HG03457 (cell line): Measurements from ENCODE around the gene MRPL28.
"Not testable (repeated sequence)": the region's sequence is repeated elsewhere in the genome, so short reads cannot be mapped to it uniquely, and the experiment has no call there.

Source experiments
- ATAC-seq: cut with Tn5 transposase; IDR thresholded peaks from one replicate; pipeline ENCODE4 v1.9.1; 2021; ENCODE audit warnings: moderate number of reproducible peaks; ENCODE audit not compliant: unreplicated experiment

Gene MRPL28

DNA sequence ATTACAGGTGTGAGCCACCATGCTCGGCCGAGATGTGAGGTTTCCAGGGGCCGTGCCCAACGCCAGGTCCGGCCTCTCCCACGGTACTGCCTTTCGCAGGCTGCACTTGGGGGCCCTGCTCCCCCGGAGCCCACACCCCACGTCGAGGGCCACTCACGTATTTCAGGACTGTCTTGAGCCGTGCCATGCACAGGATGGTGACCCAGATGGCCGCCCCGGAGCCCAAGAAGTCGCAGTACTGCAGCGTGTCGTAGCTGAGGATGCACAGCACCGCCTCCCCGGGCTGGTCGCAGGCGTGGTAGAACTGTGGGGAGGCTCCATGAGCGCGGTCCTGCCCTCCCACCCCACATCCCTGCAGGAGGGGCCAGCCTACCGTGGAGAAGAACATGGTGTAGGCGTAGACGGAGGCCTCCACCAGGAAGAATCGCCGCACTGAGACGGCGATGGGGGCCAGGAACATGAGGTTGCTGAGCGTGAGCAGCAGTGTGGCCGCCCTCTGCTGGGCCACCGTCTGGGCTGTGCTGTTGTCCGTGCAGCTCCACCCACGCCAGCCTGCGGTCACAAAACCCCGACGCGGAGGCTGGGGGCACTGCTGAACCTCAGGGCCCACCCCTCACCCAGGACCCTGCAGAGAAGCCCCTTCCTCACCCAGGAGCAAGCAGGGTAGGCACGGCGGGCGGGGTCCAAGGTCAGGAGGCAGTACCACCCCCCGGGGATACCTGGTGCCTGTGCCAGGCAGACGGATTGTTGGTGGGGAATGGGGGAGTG lies 3.7 kb upstream of the MRPL28 start:
- no peak for ATAC-seq

DNA sequence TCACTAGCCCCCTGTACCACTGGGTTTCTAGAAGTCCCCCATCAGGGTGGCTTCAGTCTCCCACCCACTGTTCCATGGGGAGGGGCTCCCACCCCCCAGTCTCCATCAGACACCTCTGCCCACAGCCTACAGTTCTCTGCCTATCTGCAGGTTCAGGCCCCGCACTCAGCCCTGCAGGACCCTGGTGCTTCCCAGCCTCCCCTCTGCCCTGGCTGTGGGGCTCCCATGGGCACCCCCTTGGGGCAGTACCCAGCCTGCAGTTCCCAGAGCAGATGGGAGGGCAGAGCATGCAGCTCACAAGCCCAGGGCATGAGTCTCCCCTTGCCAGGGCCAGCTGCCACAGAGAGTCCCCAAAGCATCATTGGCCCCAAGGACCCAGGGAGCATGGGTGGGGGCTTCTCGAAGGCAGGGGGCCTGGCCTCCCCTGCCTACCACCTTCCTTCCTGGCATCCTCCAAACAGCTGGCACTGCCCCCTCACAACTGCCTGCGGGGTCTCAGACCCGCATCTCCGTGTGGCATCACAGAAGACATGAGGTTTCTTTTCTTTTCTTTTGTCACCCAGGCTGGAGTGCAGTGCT lies 2.8 kb upstream of the MRPL28 start:
- no peak for ATAC-seq

DNA sequence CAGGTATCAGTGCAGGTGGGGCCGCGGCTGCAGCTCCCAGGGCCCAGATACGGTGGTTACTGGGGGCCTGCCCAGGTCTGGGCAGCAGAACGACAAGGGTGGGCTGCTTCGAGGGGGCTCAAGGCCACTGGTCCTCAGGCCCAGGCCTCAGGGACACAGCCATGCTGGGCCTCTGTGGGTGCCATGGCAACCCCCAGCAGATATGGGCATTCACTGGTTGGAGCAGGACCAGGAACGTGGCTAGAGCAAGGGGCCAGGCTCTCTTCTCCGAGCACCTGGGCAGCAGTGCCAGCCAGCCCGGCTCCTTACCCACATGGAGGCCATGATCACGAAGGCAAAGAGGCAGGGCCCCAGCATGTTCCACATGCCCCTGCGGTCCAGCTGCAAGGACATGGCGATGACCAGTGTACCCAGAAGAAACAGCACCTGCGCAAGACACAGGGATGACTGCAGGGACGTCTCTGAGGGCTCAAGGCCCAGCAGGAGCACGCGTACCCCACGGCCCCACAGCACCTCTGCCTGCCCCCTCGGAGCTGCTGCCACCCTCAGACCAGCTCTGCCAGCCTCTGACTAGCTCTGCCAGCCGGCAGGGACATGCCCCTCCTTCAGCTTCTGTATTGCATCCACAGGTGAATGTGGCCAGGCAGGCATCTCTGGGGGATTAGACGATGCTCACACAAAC lies 2.1 kb upstream of the MRPL28 start:
- no peak for ATAC-seq

GRCh38 chr16:371515-372301 lies 1.4 kb upstream of the MRPL28 start:
- no peak for ATAC-seq

- ATAC-seq, result no peak
These were observed 709 bp upstream of the MRPL28 start for GRCh38 chr16:370979-371514.

DNA sequence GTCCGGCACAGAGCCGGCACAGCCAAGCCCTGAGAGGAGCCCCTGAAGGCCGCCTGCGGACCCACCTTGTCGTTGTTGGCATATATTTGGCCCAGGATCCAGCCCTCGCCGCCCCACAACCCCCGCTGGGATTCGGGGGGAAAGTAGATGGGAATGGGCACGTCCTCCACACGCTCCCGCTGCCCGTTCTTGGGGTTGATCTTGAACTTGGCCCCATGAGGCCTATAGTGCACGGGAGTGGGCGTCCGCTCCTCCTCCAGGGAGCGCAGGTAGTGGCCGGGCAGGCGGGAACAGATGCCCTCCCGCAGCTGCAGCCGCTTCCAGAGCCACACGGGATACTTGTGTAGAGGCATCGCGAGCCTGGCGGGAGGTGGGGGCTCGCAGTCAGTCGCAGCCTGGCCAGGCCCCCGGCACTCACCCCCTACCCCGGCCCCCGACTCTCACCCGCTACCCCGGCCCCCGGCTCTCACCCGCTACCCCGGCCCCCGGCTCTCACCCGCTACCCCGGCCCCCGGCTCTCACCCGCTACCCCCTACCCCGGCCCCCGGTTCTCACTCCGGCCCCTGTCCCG lies 387 bp downstream of the MRPL28 start:
- ATAC-seq, result no peak

GRCh38 chr16:369275-369865 lies 968 bp downstream of the MRPL28 start:
- no peak for ATAC-seq

DNA sequence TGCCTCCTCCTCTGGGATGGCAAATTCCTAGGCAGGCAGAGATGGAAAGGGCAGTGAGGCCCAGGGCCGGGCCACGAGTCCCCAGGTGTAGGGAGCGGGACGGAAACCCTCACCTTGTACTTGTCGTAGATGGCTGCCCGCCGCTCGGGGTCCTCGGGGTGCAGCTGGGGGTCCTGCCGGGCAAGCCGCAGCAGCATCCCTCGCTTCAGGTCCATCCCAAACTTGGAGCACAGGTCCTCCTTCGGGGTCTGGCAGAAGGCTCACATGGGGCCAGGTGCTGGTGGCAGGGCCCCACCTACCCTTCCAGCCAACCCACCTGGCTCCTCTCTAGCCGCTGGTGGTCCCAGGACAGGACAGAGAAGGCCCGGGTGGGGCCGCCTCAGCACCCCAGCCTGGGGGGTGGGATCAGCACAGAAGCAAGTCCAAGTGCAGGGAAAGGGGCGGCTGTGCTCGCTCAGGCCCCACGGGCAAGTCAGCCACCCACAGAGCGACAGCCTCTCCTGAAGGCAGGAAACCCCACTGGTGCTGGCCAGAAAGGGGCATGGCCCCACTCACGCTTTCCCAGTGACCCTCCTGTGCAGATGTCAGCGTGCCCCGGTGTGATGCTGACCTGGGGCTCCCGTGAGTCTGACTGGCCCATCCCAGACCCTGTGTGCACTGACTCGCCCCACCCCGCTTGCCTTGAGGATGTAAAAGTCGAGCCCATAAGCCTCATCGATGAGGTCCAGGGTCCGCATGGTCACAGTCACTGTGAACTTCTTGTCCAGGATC lies 1.8 kb downstream of the MRPL28 start:
- no peak for ATAC-seq

DNA sequence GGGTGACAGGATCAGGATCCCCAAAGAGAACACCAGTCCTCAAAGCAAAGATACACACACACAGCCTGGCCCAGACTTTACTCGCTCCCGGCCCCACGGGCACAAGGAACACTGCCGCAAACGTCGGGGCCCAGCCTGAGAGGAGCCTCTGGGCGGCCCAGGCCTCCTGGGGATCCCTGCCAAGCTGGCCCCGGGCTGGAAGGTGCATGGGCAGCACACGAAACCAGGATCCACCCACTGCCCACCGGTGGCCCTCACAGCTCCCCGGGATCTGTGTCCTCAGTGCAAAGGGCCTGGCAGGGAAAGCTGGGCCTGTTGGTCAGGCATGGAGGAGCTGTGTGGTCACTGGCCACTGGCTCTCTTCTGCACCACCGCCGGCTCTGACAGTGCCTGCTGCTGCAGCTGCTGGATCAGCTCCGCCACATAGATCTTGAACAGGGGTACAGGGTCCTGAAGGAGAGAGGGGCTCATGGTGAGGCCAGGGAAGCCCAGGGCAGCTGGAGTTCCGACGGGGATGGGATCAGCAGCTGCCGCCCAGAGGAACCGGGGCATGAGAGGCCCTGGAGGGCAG lies 2.9 kb downstream of the MRPL28 start:
- ATAC-seq, result no peak

DNA sequence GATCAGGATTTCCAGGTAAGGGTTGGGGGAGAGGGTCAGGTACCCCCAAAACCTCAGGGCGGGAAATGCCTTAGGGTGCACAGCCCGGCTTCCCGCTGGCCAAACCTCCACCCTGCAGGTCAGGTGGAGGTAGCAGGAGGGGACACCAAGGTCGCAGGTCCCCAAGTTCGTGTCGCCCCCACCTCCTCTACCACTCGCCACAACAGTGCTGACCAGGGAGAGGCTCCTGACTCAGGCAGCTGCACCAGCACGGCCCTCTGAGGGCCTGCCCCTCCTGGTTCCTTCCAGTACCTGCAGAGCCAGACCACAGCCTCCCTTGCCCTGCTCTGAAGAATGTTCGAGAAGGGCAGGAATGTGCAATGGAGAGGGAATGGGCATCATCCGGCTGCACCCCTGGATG lies 3.9 kb downstream of the MRPL28 start:
- ATAC-seq, result no peak

GRCh38 chr16:364595-365491 lies 5.5 kb downstream of the MRPL28 start:
- no peak for ATAC-seq

DNA sequence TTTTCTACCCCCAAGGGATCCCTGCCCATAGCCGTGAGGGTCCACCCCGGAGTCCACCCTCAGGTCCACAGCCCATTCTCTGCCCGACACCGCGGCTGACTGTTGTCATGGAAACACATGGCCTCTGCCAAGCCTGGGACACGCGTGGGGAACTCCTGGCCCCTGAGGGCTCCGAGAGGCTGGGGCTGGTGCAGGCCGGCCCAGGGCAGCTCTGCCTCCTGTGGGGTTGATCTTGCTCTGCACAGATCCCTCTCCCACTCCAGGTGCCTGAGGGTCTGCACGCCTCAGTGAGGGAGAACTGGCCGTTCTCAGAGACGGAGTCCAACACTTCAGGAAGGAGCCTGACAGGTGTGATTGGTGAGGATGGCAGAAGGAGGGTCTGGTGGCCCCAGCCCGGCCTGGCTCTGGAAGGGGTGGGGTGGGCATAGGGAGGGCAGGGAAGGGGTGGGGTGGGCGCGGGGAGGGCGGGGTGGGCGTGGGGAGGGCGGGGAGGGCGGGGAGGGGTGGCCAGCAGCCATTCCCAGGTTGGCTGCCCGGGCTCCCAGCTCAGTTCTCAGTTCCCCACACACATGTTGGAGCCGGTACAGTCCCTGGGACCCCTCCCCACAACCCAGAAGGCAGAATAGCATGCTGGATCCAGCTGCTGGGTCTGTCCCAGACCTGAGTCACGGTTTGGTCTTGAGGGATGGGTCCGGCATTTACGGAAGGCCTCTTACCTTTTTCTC lies 6.4 kb downstream of the MRPL28 start:
- ATAC-seq, result no peak

- no peak for ATAC-seq
These were observed 7.1 kb downstream of the MRPL28 start for GRCh38 chr16:363110-363765.

GRCh38 chr16:362702-362999 lies 7.7 kb downstream of the MRPL28 start:
- not testable (repeated sequence) for ATAC-seq

DNA sequence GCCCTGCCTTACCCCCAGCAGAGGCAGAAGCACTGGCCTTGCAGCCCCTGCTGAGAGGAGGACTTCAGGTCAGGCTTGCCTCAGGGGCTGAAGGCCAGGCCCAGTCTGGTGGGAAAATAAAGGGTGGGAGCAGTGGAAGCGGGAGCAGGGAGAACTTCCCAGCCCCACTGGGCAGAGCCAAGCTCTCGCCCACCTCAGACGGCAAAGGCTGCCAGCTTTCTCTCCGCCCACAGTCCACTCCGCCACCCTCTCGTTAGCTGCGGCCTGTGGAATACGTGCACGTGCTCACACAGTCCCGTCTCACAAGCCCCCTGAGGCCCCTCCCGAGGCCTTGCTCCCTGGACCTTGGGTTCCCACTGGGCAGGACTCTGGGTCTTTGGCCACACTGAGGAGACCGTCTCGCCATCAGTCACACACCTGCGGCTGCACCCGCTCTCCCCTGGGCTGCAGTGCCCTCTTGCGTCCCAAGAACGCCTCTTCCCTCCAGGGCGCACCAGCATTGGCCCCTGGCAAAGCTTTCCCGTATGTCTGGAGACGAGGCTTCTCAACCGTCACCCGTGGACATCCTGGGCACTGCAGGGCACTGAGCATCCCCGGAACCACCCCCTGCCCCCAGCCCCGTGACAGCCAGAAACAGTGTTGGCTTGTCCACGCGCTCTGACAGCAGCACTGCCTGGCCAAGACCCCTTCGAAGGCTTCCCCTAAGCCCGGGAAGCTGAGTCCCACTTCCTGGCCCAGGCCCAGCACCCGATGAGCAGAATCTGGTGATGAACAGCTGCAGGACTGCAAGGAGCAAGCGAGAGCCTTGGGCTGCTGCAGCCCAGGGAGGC lies 8.3 kb downstream of the MRPL28 start:
- no peak for ATAC-seq

- no peak for ATAC-seq
These were observed 8.9 kb downstream of the MRPL28 start for GRCh38 chr16:361341-361871.
